ENCODE results near the gene MYBPHL. TPM values are rescaled to one million over a fixed set of nuclear protein-coding genes. Genes with fewer than 3 reads are reported as not detected.
"Not testable (repeated sequence)": the region's sequence is repeated elsewhere in the genome, so short reads cannot be mapped to it uniquely, and the experiment has no call there.

Gene MYBPHL
- total RNA-seq, 1 donor from 2014 or later = not detected

- Mint-ChIP-seq H3K27ac (peak overlapping the region; percentile 80), H3K9me3 (no peaks in the 10 kb centered on the region), H3K4me3 (no peak overlapping the region), H3K27me3 (ENCODE audit: low read depth) (no peaks in the 10 kb centered on the region), H3K4me1 (peaks cover 28% of the 10 kb centered on the region), H3K36me3 (no peaks in the 10 kb centered on the region)
- no peak for TF ChIP-seq CTCF (IDR thresholded peaks at IDR 0.05; ENCODE audit: unreplicated experiment)
- DNase-seq (ENCODE audit: low spot score in 2 of 2, unreplicated experiment in 2 of 2) = no peak
These were observed 637 bp upstream of the MYBPHL start for GRCh38 chr1:109307274-109308021.

- not testable (repeated sequence) for H3K36me3 Mint-ChIP-seq; DNase-seq (ENCODE audit: low spot score in 2 of 2, unreplicated experiment in 2 of 2); H3K27me3 Mint-ChIP-seq (ENCODE audit: low read depth); H3K9me3 Mint-ChIP-seq; H3K4me3 Mint-ChIP-seq
- H3K4me1 Mint-ChIP-seq = peaks cover 28% of the 10 kb centered on the region
- H3K27ac Mint-ChIP-seq = peak overlapping the region; percentile 81
These were observed 820 bp downstream of the MYBPHL start for GRCh38 chr1:109305991-109306390.

GRCh38 chr1:109304226-109304920 is 2.4 kb downstream of the MYBPHL start:
- no peak for TF ChIP-seq CTCF (IDR thresholded peaks at IDR 0.05; ENCODE audit: unreplicated experiment)
- Mint-ChIP-seq H3K9me3 (no peaks in the 10 kb centered on the region), H3K4me1 (peaks cover 31% of the 10 kb centered on the region), H3K27ac (no peak overlapping the region), H3K27me3 (ENCODE audit: low read depth) (no peaks in the 10 kb centered on the region), H3K4me3 (no peak overlapping the region), H3K36me3 (no peaks in the 10 kb centered on the region)
- DNase-seq (ENCODE audit: low spot score in 2 of 2, unreplicated experiment in 2 of 2) = no peak

- H3K9me3 Mint-ChIP-seq = no peaks in the 10 kb centered on the region
- no peaks in the 10 kb centered on the region for H3K27me3 Mint-ChIP-seq (ENCODE audit: low read depth)
- no peaks in the 10 kb centered on the region for H3K36me3 Mint-ChIP-seq
- H3K4me1 Mint-ChIP-seq = peaks cover 26% of the 10 kb centered on the region
- TF ChIP-seq CTCF (IDR thresholded peaks at IDR 0.05; ENCODE audit: unreplicated experiment) = no peak
- H3K4me3 Mint-ChIP-seq = no peak overlapping the region
- DNase-seq (ENCODE audit: low spot score in 2 of 2, unreplicated experiment in 2 of 2) = no peak
- no peak overlapping the region for H3K27ac Mint-ChIP-seq
These were observed 4.9 kb downstream of the MYBPHL start for GRCh38 chr1:109301874-109302273.

GRCh38 chr1:109300650-109301151 is 6.1 kb downstream of the MYBPHL start:
- TF ChIP-seq CTCF (IDR thresholded peaks at IDR 0.05; ENCODE audit: unreplicated experiment) = no peak
- Mint-ChIP-seq H3K9me3 (no peaks in the 10 kb centered on the region), H3K36me3 (no peaks in the 10 kb centered on the region), H3K27ac (no peak overlapping the region), H3K27me3 (ENCODE audit: low read depth) (no peaks in the 10 kb centered on the region), H3K4me1 (peaks cover 19% of the 10 kb centered on the region), H3K4me3 (no peak overlapping the region)
- DNase-seq (ENCODE audit: low spot score in 2 of 2, unreplicated experiment in 2 of 2) = no peak

Measured in mesothelial cell of epicardium (in vitro differentiated cells).